IMR-90 (cell line): ENCODE data around the gene STEAP4. TPM values are rescaled to one million over a fixed set of nuclear protein-coding genes. Genes with fewer than 3 reads are reported as not detected.
"Not testable (repeated sequence)": the region's sequence is repeated elsewhere in the genome, so short reads cannot be mapped to it uniquely, and the experiment has no call there.

Source experiments
- ATAC-seq: fragments of 200-7000 bp; cut with Tn5 transposase; 2 replicates; pipeline ENCODE4 v1.9.1; 2020; ENCODE audit warnings: low read depth, mild to moderate bottlenecking, moderate library complexity
- BruUV-seq: library from RNA; stranded (reverse); fragments of 400-500 nt; replicated peaks from 2 replicates; lab custom pipeline; 2021; lab: Mats Ljungman, UMichigan
- CTCF ChIA-PET: fragments of 300-600 bp; formaldehyde crosslinking; extraction: SDS; loops from one replicate; lab custom pipeline; 2021; ENCODE audit warnings: antibody characterized with exemption; lab: Yijun Ruan, JAX
- POLR2A ChIA-PET: fragments of 300-600 bp; sonication (Branson Sonifier 250); formaldehyde crosslinking; loops from one replicate; lab custom pipeline; 2022; ENCODE audit warnings: antibody characterized with exemption; ENCODE audit not compliant: unreplicated experiment; lab: Charles Lee
- DNase-seq: peaks from one replicate; pipeline ENCODE4 v3.0.0; 2013
- H2AFZ ChIP-seq: replicated peaks from 2 replicates; pipeline ENCODE3; 2013; ENCODE audit warnings: low read length, mild to moderate bottlenecking; ENCODE audit not compliant: poor library complexity
- H2AK5ac ChIP-seq: 2 replicates; pipeline ENCODE4 v1.6.1; 2013; ENCODE audit warnings: low read depth, low read length, inconsistent platforms
- H2AK9ac ChIP-seq: replicated peaks from 2 replicates; pipeline ENCODE3; 2013; ENCODE audit warnings: mild to moderate bottlenecking, low read depth, low read length, moderate library complexity; ENCODE audit not compliant: poor library complexity
- H2BK120ac ChIP-seq: 2 replicates; pipeline ENCODE4 v1.6.1; 2013; ENCODE audit warnings: low read depth, low read length, inconsistent platforms
- H2BK15ac ChIP-seq: 3 replicates; pipeline ENCODE4 v1.6.1; 2013; ENCODE audit warnings: low read depth, low read length, inconsistent platforms
- H2BK20ac ChIP-seq: 2 replicates; pipeline ENCODE4 v1.6.1; 2013; ENCODE audit warnings: low read depth, mild to moderate bottlenecking, inconsistent platforms, low read length, moderate library complexity
- H2BK5ac ChIP-seq: 2 replicates; pipeline ENCODE4 v1.6.1; 2013; ENCODE audit warnings: mild to moderate bottlenecking, low read depth, low read length, inconsistent platforms; ENCODE audit not compliant: poor library complexity, severe bottlenecking
- H3K14ac ChIP-seq: replicated peaks from 2 replicates; pipeline ENCODE4 v1.6.1; 2013; ENCODE audit warnings: low read depth, low read length, inconsistent platforms
- H3K18ac ChIP-seq: 2 replicates; pipeline ENCODE4 v1.6.1; 2013; ENCODE audit warnings: low read depth, low read length, control low read depth
- H3K23ac ChIP-seq: 2 replicates; pipeline ENCODE4 v1.6.1; 2013; ENCODE audit warnings: low read depth, low read length, inconsistent platforms
- H3K27ac ChIP-seq: 2 replicates; pipeline ENCODE4 v1.5.1; 2013; ENCODE audit warnings: mild to moderate bottlenecking, control low read depth, low read length; ENCODE audit not compliant: insufficient read depth
- H3K27me3 ChIP-seq: 2 replicates; pipeline ENCODE4 v1.6.1; 2013; ENCODE audit warnings: low read length; ENCODE audit not compliant: control insufficient read depth, insufficient read depth
- H3K36me3 ChIP-seq: 2 replicates; pipeline ENCODE4 v1.6.1; 2013; ENCODE audit warnings: low read length, mixed read lengths; ENCODE audit not compliant: control insufficient read depth, insufficient read depth
- H3K4ac ChIP-seq: 2 replicates; pipeline ENCODE4 v1.6.1; 2013; ENCODE audit warnings: low read depth, low read length, inconsistent platforms
- H3K4me1 ChIP-seq: 2 replicates; pipeline ENCODE4 v1.6.1; 2013; ENCODE audit warnings: low read length, mixed read lengths; ENCODE audit not compliant: control insufficient read depth, insufficient read depth
- H3K4me2 ChIP-seq: 2 replicates; pipeline ENCODE4 v1.6.1; 2013; ENCODE audit warnings: low read depth, mild to moderate bottlenecking, control low read depth, low read length, moderate library complexity
- H3K4me3 ChIP-seq: 2 replicates; pipeline ENCODE4 v1.5.1; 2013; ENCODE audit warnings: low read depth, mild to moderate bottlenecking, control low read depth, low read length, moderate library complexity; ENCODE audit not compliant: insufficient read depth
- H3K56ac ChIP-seq: 2 replicates; pipeline ENCODE4 v1.6.1; 2013; ENCODE audit warnings: low read length, inconsistent platforms; ENCODE audit not compliant: insufficient read depth; ENCODE audit errors: extremely low read depth
- H3K79me1 ChIP-seq, 2 experiments: 2 replicates each; pipeline ENCODE4 v1.6.1; 2013; ENCODE audit warnings: low read length in 2 of 2, inconsistent platforms in 1 of 2, low read depth in 1 of 2
- H3K9ac ChIP-seq: 2 replicates; pipeline ENCODE4 v1.6.1; 2013; ENCODE audit warnings: low read depth, low read length, control low read depth
- H3K9me1 ChIP-seq: 2 replicates; pipeline ENCODE4 v1.6.1; 2013; ENCODE audit warnings: low read length, inconsistent platforms; ENCODE audit not compliant: insufficient read depth
- H3K9me3 ChIP-seq: 2 replicates; pipeline ENCODE4 v1.6.1; 2013; ENCODE audit warnings: low read length; ENCODE audit not compliant: control insufficient read depth, insufficient read depth
- H4K20me1 ChIP-seq: 2 replicates; pipeline ENCODE4 v1.6.1; 2013; ENCODE audit warnings: low read length, inconsistent platforms; ENCODE audit not compliant: insufficient read depth
- H4K5ac ChIP-seq: 2 replicates; pipeline ENCODE4 v1.6.1; 2013; ENCODE audit warnings: mild to moderate bottlenecking, low read depth, low read length, control low read depth
- H4K8ac ChIP-seq, 2 experiments: 2 replicates each; pipeline ENCODE4 v1.6.1; 2013; ENCODE audit warnings: low read depth in 2 of 2, low read length in 2 of 2, control low read depth in 1 of 2, inconsistent platforms in 1 of 2
- H4K91ac ChIP-seq: 2 replicates; pipeline ENCODE4 v1.6.1; 2013; ENCODE audit warnings: low read depth, low read length, inconsistent platforms; ENCODE audit not compliant: insufficient read depth
- POLR2A ChIP-seq: IDR thresholded peaks from 2 replicates; pipeline ENCODE4 v1.6.1; 2012; ENCODE audit warnings: mild to moderate bottlenecking, low read depth, low read length
- WGBS, 2 experiments: methylation state at CpG; one replicate each; pipeline versions ENCODE4 v1.1.5 to v1.1.7; 2013; ENCODE audit warnings: missing lambda C conversion rate in 2 of 2; ENCODE audit not compliant: insufficient read length in 1 of 2; ENCODE audit errors: extremely low coverage in 2 of 2; 5-methylcytosine and 5-hydroxymethylcytosine counted together
- dilution Hi-C: fragments of 300-500 bp; cut with HindIII; formaldehyde crosslinking; loops from one replicate; pipeline ENCODE4 v1.14.3; 2018; ENCODE audit warnings: low sequenced_read_pairs; ENCODE audit not compliant: unreplicated experiment
- in situ Hi-C: fragments of 300-500 bp; cut with MboI; formaldehyde crosslinking; loops from 3 replicates; pipeline ENCODE4 v1.14.3; 2019; ENCODE audit warnings: low sequenced_read_pairs, inconsistent platforms, mixed read lengths
- intact Hi-C: fragments of 100-400 bp; cut with micrococcal nuclease; formaldehyde crosslinking; loops from 2 replicates; pipeline ENCODE4 v1.10.0; 2022
- polyA plus RNA-seq, 3 experiments: library from polyadenylated mRNA; depleted of rRNA; stranded (reverse); fragments of >200 nt; gene quantifications; 2 replicates each; pipeline ENCODE4 v1.2.3, GENCODE V29; 2012; ENCODE audit warnings: low replicate concordance in 1 of 3
- total RNA-seq: library from RNA; depleted of rRNA; stranded (reverse); fragments of >200 nt; gene quantifications from 2 replicates; pipeline ENCODE4 v1.2.3, GENCODE V29; 2012

The STEAP4 gene
- total and polyA plus RNA-seq, 2 of the 4 experiments (the other 2 are of a cell fraction) = not detected

DNA sequence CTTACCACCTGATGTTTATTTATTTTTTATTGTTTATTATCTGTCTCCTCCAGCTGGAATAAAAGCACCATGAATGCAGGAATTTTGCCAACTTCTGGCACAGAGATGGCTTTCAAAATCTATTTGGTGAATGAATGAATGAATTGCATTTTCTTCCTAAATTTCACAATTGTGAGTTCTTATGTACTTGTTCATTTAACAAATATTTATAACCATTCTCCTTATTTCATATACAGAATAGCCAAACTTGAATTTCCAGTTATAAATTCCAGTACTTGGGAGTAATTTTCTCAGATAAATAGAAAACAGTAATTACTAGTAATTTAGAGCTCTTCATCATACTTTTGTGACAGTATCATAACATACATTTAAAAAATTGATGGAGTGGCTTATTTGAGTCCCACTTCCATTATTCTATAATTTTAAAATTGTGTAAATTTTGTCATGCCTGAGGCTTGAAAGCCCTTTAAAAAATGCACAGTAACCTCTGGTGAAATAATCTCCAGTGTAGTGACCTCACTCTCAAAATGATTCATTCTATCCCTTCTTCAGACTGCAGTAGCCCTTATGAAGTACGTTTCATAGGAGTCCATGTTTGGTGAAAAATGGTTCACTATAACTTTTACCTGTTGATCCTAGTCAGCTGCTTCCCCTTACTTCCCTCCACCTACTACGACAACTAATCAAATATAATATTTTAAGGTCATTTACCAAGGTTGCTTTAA is 46.9 kb downstream of the STEAP4 start:
- H2BK120ac ChIP-seq = no peak overlapping the region
- no peak for DNase-seq
- H4K20me1 ChIP-seq = no peaks in the 10 kb centered on the region
- H3K9ac ChIP-seq = no peak overlapping the region
- H4K5ac ChIP-seq = no peak overlapping the region
- no peaks in the 10 kb centered on the region for H3K79me1 ChIP-seq
- in situ Hi-C loops (loop anchor here (25.0 kb wide), 1 partner anchor 1827 kb away; no protein-coding TSS in a partner anchor), intact Hi-C loops (no loop called here), dilution Hi-C loops (no loop called here)
- WGBS, 2 experiments = no CpG with 5 or more reads among the region's 2 CpGs
- no peak overlapping the region for H3K14ac ChIP-seq
- no peak overlapping the region for H2AK5ac ChIP-seq
- no peaks in the 10 kb centered on the region for H3K36me3 ChIP-seq
- no peak overlapping the region for H2AFZ ChIP-seq
- no peak overlapping the region for H3K4me2 ChIP-seq
- no peaks in the 10 kb centered on the region for H3K27me3 ChIP-seq
- no peak overlapping the region for H2BK15ac ChIP-seq
- no peak for ATAC-seq
- H3K4me1 ChIP-seq = no peaks in the 10 kb centered on the region
- H3K9me1 ChIP-seq = no peaks in the 10 kb centered on the region
- H3K18ac ChIP-seq = no peak overlapping the region
- H3K56ac ChIP-seq = no peak overlapping the region
- no peak overlapping the region for H3K4me3 ChIP-seq
- H3K23ac ChIP-seq = no peak overlapping the region
- no peaks in the 10 kb centered on the region for H3K9me3 ChIP-seq
- H2AK9ac ChIP-seq = no peak overlapping the region
- TF ChIP-seq POLR2A = no peak
- ChIA-PET CTCF (interaction anchor here (1.3 kb wide), 1 partner anchor 39 kb away, joined by 3 read pairs; no protein-coding TSS in a partner anchor), POLR2A (no interaction called here)
- BruUV-seq = no TSS peak
- no peak overlapping the region for H2BK5ac ChIP-seq
- no peak overlapping the region for H2BK20ac ChIP-seq
- no peak overlapping the region for H3K27ac ChIP-seq
- H4K91ac ChIP-seq = no peak overlapping the region
- H4K8ac ChIP-seq = no peak overlapping the region
- H3K4ac ChIP-seq = no peak overlapping the region

DNA sequence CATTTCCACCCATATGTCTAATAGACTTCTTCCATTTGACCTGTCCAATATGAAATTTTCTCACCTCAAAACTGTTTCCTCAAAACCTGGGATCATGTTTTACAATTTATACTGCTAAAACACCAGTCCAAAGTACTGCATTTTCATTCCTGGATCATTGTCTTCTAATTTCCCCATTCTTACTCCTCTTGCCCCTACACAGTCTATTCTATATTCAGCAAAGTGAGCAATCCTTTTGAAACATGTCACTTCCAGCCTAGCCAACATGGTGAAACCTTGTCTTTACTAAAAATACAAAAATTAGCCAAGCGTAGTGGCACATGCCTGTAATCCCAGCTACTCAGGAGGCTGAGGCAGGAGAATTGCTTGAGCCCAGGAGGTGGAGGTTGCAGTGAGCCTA is 48.4 kb downstream of the STEAP4 start:
- H4K5ac ChIP-seq, dilution Hi-C loops, H2AK5ac ChIP-seq, H3K18ac ChIP-seq, H3K4me3 ChIP-seq, H3K23ac ChIP-seq, H3K56ac ChIP-seq, H3K4me2 ChIP-seq, H2BK120ac ChIP-seq, H2AK9ac ChIP-seq, H2BK20ac ChIP-seq, H3K9me3 ChIP-seq, H2BK5ac ChIP-seq, H3K9me1 ChIP-seq, H3K79me1 ChIP-seq, H3K27ac ChIP-seq, ATAC-seq, H4K8ac ChIP-seq, H4K20me1 ChIP-seq, CTCF ChIA-PET, H3K4me1 ChIP-seq, H3K36me3 ChIP-seq, H4K91ac ChIP-seq, BruUV-seq, H3K14ac ChIP-seq, H3K9ac ChIP-seq, POLR2A ChIA-PET, H2BK15ac ChIP-seq, H3K4ac ChIP-seq, H3K27me3 ChIP-seq, DNase-seq, intact Hi-C loops, H2AFZ ChIP-seq: not testable (repeated sequence)
- no CpG with 5 or more reads among the region's 1 CpG for WGBS, 2 experiments
- in situ Hi-C loops = loop anchor here (25.0 kb wide), 1 partner anchor 1829 kb away; no protein-coding TSS in a partner anchor
